Stimulated activated CD8-positive, alpha-beta memory T cell treated with anti-CD3 and anti-CD28 coated beads, Interleukin-7, amount 100 ng/mL, for 1 hour (primary cell): ENCODE measurements around the gene XCL2.
"Not testable (repeated sequence)": the region's sequence is repeated elsewhere in the genome, so short reads cannot be mapped to it uniquely, and the experiment has no call there.

ENCODE experiments used
- DNase-seq, 2 donors: peaks; one replicate each; pipeline ENCODE4 v3.0.0-alpha.2; 2020; ENCODE audit warnings: low read depth in 2 of 2

The XCL2 gene, protein sequence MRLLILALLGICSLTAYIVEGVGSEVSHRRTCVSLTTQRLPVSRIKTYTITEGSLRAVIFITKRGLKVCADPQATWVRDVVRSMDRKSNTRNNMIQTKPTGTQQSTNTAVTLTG

DNA sequence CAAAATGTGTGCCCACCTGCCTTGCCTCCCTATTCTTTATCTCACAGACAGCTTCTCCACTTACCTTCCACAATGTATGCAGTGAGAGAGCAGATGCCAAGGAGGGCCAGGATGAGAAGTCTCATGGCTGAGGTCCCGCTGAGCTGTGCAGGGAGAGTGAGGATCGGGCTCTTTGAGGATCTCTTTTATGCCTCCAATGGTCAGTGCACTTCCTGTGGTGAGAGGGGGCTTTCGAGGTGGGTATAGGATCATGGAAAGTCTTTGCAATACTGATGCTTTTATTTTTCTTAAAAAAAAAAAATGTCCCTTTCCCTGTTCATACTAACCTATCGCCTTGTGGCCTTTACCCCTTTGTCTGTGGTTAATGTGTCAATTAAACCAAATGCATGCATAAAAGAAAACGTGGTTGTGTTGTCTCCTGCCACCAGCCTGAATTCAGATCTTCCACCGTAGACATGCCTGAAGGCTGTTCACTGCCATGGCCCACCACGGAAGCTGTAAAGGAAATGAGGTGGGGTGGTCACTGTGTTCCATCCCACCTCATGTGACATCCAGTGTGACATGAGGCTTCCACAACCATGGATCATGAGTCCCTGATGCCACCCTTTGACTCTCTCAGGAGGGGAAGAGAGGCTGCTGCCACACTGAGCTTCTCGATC lies at the start of gene XCL2:
TSS of gene XCL2 (minus strand) at position 158 of the 659 bp plus-strand sequence. CDS start at position 125, 33 bp downstream.
- DNase-seq: not testable (repeated sequence)

DNA sequence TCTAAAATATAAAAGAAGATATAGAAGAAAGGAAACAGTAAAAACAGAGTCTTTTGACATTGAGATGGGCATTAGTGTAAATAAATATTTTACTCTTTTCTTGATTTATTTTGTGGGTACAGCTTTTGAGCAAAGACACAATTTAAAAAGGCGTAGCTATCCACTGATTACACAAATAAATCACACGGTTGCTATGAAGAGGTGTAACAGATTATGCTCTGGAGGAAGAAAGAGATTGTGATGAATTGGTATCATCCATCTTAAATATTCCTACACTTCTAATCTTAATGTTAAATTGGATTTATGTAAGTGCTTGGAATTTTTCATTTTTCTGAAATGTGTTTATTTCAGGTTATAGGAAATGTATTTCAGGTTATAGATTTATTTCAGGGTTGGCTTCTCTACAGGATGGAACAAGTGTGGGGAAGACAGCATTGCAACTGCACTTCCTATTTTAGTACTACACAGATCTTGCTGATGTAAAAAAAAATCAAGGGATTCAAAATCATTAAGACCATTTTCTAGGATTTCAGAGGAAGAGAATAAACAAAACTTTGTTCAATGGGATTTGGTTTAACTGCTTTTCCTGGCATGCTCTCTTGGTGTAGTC lies 47.9 kb upstream of the XCL2 start:
- DNase-seq: no peak

DNA sequence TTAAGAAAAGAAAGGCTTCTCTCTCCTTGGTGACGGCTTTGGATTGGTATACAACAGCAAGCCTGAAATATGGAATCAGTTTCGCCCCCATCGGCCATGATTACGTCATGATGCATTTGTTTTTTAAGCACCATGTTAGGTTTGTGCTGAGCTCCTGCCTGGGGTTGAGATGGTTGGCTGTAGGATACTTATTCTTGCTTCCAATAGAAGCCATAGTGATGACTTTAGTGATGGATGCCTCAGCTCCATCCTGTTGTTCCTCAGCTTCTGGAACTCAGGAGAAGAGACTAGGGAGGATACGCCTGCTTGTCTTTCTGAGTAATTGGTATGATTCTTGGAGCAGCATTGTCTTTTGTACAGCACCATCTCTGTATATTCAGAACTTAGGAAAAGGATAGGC lies 47.3 kb upstream of the XCL2 start:
- no peak for DNase-seq

DNA sequence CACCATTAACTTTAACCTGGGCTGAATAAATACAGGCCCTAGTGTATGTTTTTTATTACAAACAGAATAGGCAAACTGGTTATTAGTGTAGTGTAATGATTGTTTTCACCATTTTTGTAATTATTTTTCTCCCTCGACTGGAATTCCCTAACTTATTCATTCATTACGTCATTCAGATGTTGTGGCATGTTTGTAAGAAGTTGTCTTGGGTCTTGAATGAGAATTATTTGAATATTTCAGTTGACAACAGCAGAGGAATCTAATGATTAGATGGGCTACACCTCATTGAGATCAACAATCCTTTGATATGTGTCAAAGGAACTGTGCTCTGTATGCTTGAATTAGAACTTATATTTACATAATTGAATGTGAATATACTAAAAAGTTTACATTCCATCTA lies 45.4 kb upstream of the XCL2 start:
- no peak for DNase-seq

DNA sequence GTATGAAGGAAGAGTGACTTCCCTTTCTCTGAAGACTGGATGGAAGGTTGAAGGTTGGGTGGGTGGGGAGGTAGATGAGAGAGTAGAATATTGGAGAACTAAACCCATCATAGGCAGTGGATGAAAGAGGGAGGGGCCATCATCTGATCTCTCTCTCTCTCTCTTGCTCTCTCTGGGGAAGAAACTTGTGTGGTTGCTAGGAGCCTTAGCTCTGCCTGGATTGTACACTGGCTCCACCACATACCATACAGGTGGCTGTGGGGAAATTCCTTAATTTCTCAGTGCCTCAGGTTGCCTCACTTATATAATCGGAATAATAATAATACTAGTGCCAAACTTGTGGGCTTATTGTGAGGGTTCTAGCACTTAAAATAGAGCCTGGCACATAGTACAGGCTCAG lies 42.1 kb upstream of the XCL2 start:
- DNase-seq: no peak

DNA sequence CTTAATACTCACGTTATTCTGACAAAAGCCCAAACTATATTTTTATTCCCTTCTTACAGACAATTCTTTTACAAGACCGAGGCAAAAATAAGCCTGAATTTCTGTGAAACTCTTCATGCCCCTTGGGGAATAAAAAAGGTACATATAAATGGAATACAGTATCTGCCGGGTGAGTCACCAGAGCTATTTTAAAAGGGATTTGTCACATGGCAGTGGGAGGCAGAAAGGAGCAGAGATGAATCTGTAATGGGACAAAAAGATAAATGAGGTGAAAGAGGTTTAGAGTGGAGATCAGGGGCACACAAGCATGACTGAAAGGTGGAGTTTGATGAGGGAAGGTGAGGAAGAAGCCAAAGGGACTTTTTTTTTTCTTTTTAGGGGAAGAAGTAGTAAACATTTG lies 41.4 kb upstream of the XCL2 start:
- DNase-seq: no peak

DNA sequence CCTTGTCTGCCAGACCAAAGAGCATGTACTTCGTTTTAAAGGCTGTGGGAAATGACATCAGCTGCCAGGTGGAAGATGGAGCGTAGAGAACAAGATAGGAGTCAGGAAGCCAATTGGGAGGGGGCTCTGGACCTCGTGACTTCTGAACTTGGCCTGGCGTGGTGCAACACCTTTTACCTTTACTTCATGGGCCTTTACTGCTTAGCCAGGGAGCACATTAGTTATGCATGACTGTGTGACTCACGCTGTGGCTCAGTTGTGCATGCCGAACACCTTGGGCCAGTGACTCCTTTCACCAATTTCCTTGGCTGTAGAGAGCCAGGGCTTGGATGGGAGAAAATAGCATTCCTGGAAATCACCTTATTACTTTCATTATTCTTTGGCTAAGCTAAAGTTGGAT lies 39.8 kb upstream of the XCL2 start:
- DNase-seq: no peak

DNA sequence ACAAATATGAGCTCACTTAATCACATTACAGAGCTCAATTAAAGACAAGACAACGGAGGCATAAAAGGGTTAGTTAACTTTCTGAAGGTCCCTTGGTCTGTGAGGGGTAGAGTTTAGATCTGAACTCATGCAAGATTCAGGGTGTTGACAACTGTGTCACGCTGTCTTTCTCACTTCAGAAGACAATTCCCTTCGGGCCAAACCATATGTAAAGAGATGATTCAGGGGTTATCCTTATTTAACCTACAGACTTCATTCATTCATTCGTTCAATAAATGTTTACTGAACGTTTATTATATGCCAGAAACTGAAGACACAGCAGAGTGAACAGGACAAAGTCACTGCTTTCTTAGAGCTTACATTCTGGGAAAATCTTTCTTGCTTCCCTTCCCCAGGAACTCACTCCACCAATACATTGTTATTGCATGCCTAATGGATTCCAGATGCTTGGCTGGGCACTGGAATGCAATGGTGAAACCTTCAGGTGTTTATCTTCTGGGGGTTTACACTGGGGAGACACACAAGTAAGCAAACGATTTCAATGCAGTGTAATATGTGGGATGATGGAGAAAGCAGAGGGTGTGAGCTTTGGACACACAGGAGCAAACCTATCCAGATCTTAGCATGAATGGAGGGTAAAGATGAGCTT lies 39.0 kb upstream of the XCL2 start:
- no peak for DNase-seq

DNA sequence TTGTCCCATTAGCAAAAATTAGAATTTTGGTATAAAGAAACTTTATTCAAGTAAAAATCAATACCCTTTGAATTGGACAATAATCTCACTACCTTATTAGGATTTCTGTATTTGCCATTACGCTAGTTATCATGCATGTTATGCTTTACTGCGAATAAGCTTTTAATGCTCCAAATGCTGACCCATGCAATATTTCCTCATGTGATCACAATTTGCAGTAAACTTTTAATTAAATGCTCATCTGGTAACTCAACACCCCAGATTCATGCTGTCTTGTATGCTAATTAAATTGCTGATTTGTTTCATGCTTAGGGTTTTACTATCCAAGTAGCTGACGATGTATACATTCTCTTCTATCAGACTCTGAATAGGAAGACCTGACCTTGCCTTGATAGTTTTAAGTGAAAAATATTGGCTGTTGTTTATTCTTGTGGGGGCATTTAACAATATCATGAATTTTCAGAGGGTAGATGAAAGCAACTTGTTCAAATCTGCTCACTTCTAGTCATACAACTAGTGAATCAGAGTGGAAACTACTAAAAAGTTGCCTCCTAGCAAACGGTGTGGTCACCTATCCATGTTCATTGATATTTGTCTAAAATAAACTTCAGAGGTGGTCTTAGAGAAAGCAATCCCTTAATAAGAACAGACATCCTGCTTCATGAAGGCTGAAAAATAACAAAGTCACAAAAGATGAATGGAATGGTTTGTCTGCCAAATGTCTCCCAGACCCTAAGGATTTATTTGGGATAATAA lies 38.2 kb upstream of the XCL2 start:
- no peak for DNase-seq

DNA sequence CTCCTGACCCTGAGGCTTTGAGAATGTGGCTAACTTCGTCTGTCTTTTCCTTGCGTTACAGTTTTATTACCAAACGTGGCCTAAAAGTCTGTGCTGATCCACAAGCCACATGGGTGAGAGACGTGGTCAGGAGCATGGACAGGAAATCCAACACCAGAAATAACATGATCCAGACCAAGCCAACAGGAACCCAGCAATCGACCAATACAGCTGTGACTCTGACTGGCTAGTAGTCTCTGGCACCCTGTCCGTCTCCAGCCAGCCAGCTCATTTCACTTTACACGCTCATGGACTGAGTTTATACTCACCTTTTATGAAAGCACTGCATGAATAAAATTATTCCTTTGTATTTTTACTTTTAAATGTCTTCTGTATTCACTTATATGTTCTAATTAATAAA lies 37.2 kb upstream of the XCL2 start:
- DNase-seq: not testable (repeated sequence)

DNA sequence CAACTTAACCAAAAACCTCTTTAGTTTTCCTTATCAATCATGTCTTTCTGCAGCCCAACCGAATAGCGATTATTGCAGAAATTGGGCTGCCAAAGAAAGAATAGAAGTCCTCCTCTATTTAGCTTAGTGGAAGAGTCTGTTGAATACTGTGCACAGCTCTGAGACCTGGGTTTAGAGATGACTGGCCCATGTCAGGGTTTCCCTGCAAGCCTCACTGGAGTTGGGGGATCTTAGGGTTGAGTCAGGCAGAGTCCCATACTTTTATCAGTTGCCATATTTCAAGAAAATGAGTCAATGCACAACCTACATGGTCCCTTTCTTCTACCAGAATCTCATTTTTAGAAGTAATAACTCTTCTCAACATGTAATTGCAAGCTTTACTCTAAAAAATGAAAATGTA lies 36.5 kb upstream of the XCL2 start:
- not testable (repeated sequence) for DNase-seq

DNA sequence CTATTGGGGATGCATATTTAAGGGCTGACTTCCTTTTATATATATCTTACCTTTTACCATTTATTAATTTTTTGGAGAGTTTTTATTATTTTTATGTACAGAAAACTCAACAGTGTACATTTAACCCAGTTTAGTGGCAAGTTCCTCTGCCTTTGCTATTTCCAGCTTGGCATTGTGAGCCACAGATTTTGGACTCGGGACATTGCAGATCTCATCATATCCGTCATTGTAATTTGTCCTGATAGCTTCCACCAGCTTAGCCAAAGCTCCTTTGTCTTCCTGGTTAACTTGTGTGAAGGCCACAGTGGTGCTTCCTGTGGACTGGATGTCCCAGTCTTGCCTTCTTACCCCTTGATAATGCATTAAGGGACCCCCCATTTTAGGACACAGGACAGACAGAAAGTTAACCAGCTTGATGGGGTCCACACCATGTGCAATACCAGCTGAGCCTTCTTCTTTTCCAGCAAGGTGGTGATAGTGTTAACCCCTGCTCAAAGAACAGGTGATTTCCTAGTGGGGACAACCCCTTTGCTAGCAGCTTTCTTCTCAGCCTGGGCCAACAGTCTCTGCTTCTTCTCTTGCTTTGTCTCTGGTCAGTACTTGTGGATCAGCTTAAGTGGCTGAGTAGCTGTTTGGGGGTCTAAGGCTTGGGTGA lies 34.9 kb upstream of the XCL2 start:
- not testable (repeated sequence) for DNase-seq

DNA sequence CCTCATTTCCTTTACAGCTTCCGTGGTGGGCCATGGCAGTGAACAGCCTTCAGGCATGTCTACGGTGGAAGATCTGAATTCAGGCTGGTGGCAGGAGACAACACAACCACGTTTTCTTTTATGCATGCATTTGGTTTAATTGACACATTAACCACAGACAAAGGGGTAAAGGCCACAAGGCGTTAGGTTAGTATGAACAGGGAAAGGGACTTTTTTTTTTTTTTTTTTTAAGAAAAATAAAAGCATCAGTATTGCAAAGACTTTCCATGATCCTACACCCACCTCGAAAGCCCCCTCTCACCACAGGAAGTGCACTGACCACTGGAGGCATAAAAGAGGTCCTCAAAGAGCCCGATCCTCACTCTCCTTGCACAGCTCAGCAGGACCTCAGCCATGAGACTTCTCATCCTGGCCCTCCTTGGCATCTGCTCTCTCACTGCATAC lies 32.5 kb upstream of the XCL2 start, which contains the start of gene XCL1:
TSS of gene XCL1 (plus strand) at position 361 of the 444 bp plus-strand sequence. CDS start at position 394, 33 bp downstream.
- DNase-seq: not testable (repeated sequence)

DNA sequence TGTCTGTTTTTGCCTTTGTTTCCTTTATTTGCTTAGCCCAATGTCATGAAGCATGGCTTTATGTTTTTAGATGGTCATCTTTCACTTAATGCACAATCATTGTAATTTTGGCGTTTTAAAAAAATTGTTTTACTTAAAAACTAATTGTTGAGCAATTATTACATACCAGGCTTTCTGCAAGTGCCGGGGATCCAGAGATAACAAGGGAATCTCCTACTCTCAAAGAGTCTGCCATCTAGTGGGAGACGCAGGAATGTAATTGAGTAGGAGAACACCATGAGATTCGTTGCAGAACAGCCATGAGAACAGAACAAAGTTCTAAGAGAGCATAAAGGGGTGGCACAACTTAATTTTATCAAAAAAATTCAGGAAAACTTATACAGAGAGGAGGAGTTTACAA lies 30.4 kb upstream of the XCL2 start:
- not testable (repeated sequence) for DNase-seq

DNA sequence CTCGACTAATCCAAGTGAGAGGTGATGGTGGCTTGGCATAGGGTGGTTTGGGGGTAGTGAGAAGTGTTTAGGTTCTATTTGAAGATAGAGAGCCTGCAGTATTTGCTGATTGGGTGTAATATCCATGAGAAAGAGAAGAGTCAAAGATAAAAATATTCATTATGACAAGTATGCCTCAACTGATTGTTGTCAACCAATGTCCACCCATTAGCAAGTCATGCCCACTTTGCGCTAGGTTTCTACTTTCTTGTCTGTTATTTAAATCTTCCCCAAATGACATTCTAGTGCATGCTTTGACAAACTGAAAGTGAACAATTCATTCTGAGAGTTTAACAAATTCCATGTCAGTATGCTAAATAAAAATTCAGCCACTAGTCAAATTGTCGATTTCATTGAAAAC lies 28.8 kb upstream of the XCL2 start:
- DNase-seq: no peak

DNA sequence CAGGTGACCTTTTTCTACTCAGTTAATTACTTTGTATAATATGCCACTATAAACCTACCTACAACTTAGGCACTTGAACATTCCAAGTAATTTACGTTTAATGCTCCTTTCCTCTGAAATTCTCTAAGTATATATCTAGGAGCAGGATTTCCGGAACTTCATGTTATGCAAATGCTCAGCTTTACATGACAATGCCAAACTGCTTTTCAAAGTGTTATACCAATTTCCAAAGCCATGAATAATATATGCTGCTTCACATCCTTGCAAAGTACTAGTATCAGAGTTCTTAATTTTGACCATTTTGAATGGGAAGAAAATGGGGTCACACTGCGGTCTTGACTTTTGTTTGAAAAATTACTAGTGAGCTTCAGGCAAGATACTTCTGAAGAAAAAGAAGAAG lies 26.9 kb upstream of the XCL2 start:
- DNase-seq: no peak

DNA sequence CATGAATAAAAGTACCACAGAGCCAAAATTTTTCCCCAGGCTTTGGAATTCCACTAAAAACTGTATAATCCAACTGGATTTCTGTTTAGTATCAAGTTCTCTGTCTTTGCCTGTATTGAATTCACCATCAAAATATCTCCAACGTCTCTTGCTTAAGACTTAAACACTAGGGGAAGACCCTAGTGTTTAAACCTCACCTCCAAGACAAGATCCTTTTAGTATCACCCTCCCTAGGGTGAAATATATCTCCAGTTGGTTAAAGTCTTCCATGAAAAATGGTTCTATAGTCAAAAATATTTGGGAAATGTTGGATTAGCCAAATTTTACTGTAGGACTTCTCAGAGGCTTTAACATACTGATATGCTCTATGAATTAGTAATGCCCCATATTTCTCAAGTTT lies 24.5 kb upstream of the XCL2 start:
- DNase-seq: no peak

DNA sequence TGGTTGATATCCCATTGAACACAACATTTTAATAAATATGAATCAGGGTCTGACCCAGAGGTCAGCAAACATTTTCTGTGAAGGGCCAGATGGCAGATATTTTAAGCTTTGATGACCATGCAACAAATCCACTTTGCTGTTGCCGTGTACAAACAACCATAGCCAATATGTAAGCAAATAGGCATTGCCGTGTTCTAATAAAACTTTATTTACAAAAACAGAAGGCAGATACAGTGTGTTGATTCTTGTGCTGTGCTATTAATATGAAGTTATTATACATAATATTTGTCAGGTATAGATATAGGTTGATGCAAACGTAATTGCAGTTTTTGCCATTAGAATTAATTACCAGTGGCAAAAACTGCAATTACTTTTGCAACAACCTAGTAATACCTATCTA lies 23.8 kb upstream of the XCL2 start:
- no peak for DNase-seq

DNA sequence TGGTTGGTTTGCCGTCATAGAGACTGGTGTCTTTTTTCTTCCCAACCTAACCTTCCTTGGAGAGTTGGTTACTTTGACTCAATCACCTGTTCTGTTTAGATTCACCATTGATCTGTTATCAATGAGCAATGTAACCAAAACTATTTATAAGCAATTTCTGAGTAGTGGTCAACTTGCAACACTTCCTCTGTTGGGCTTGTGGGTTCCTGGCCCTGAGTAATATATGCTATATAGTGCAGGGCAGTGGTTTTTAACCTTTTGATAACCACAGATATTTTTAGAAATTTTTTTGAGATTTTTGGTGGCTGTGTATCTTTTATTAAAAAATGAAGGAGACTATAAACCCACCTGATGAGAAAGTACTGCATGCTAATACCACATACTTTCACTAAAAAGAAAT lies 23.2 kb upstream of the XCL2 start:
- no peak for DNase-seq

DNA sequence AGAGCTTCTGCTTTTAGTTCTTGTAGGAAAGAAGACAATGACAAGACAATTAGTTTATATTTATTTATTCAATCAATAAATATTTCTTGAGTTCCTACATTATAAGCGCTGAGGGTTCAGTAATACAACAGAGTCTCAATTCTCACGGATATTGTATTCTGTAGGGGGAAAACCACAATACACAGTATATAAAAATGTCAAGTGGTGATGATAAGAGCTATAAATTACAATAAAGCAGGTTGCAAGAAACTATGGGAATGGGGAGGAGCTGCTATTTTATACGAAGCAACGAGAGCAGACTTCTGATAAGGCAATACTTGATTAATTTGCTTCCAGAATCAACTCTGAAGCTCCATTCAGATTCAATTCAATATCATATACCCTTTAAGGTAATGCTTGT lies 22.0 kb upstream of the XCL2 start:
- DNase-seq: no peak

DNA sequence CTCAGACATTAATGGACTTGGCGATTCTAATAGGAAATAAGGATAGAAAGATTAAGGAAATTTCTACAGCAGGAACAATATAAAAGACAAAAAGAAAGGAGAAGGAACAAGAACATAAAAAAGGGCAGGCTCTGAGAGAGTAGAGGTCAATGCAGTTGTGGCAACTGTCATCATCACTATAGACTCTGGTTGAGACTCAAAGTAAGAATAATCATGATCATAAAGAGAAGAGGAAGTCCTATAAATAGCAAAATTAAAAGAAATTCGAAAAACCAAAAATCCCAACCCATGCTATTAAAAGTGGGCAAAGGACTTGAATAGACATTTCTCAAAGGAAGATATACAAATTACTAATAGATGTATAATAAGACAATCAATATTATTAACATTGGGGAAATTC lies 18.2 kb upstream of the XCL2 start:
- no peak for DNase-seq

DNA sequence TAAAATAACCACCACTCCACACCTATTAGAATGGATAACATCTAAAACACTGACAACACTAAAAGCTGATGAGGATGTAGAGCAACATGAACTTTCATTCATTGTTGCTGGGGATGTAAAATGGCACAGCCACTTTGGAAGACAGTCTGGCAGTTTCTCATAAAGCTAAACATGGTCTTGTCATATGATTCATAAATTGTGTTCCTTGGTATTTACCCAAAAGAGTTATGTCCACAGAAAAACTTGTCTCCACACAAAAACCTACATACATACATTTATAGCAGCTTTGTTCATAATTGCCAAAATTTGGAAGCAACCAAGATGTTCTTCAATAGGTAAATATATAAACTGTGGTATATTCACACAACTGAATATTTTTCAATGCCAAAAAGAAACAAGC lies 16.6 kb upstream of the XCL2 start:
- DNase-seq: no peak
